CD4-positive, alpha-beta T cell treated with Interleukin-10 for 1 hour (primary cell): Measurements from ENCODE around the gene ATP8A2.
A peak's percentile ranks its signal among the peaks of the same experiment; 100 is the strongest.
"Not testable (repeated sequence)": the region's sequence is repeated elsewhere in the genome, so short reads cannot be mapped to it uniquely, and the experiment has no call there.

Source experiments
- DNase-seq: peaks from one replicate; pipeline ENCODE4 v3.0.0-alpha.2; 2020

The ATP8A2 gene

DNA sequence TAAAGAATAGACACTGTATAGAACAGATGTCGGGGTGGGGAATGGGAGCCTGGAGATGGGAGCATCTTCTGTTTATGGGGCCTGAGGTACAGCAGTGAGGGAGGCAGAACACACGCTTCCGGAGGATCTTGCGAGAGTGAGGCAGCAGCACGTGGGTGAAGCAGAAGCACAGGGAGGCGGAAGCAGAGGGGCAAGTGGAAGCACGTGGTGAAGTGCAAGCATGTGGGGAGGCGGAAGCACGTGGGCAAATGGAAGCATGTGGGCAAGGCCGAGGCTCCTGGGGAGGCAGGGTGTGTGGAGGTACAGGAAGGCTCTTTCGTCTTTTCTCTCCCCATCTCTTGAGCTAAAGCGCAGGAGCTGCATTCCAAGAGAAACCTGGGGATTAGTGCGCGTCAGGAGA is 198.4 kb downstream of the ATP8A2 start:
- DNase-seq, result no peak

DNA sequence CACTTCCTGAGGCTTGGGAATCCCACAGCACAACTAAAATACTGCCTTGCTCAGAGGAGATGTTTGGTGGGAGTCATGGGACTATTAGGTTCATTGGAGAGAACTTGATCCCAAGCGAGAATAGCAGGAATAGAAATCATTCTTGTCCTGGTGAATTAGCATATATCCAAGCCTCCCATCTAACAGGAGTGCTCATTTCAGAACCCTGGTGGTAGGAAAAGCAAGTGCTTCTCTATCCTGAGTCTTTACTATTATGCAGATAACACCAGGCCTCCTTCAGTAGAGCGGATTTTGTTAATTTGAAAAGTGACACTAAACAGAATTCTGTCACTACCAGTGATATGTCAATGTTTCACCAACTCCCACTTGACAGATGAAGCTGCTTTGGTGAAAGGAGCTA is 199.5 kb downstream of the ATP8A2 start:
- DNase-seq, result no peak

DNA sequence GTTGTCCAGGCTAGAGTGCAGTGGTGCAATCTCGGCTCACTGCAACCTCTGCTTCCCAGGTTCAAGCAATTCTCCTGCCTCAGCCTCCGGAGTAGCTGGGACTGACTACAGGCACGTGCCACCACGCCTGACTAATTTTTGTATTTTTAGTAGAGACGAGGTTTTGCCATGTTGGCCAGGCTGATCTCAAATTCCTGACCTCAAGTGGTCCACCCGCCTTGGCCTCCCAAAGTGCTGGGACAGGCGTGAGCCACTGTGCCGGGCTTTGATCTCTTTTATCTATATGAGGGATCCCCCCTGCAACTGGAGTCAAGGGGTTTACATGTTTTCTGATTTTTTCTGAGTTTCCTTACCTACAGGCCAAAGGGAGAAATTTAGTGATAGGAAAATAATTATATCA is 200.4 kb downstream of the ATP8A2 start:
- not testable (repeated sequence) for DNase-seq

DNA sequence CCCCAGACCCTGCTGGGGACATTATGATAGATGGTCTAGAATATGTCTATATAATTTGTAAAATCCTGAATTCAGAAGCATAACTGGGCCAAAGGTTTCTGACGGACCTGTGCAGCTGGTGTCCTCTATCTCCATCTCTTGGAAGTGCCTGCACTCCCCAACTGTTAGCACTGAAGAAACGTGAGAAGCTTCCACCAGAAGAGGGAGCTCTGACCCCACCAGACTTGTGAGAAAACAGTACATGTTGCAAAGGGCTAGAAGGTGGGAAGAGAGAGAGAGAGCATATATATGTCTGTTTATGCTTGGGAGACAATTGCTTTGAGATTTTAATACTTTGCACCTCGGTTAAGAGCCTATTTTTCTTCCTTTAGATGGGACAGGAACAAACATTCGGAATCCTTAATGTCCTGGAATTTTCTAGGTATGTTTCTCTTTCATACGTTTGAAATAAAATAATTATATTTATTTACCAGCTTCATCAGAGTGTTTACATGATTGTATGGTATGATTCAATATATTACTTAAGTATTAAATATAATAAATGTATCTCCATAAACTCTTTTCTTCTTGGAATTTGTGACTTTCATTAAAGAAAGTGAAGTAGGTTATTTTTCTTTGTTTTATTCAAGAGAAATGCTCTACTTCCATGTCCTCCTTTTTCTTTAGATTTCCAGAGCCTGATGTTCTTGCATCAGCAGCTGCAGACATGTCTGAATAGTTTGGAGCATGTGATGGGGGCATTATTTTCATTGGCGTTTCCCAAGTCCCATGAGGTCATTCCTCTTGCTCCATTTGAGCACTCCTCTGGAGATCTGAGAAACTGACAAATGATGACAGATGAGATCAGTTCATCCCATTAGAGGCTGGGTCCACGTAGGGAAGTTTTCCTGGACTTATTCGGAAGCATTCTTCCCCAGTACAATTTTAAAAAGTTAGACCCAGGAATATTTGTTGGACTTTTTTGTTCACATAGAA is 202.9 kb downstream of the ATP8A2 start:
- peak; percentile 70 for DNase-seq

DNA sequence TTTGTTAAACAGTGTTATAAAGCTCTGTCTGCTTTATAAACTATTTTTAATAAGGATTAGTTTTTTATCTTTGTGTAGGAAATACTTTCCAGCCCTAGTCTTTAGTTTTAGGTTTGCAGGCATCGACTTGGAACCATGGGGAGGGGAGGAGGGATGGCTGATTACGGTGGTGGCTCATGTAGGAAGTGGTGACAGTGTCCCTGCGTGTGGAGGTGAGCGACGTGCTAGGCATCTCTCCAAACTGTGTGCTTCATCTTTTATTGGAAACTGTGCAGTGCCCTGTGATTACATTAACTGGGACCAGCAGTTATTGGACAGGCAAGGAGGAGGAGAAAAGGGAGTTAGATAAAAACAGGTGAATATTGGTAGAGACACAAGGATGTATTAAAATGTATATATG is 203.8 kb downstream of the ATP8A2 start:
- no peak for DNase-seq

DNA sequence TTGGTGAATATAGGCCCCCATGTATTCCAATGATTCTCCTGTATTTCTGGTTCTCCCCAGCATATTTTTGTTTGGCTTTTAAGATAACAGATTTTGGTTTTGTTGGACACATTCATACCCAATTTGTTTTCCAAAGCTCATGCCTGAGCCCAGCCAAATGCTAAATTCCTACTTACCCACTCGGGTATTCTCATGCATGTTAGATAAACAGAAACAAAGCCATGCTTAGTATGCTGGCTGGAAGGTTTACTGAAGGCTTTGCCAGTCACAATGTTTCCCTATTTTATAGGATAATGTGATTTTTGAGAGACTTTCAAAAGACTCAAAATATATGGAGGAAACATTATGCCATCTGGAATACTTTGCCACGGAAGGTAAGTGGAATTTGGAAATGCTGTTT is 206.8 kb downstream of the ATP8A2 start:
- DNase-seq, result no peak

DNA sequence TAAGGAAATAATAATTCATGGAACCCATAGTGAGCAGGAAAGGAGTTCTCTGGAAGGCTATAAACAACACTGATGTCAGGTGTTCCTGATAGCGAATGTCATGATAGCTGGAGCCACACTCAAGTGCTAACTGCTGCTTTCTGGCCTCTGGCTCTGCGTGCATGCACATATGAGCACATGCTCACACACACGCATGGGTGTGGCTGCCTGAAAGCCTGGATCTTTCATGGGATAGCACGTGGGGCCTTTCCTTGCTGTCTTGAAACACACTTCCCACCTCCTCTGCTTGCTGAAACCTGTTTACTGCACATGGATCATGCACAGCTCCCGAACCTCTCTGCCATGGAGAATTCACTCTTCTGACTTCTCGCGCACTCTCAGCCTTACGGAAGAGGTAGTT is 207.4 kb downstream of the ATP8A2 start:
- no peak for DNase-seq

DNA sequence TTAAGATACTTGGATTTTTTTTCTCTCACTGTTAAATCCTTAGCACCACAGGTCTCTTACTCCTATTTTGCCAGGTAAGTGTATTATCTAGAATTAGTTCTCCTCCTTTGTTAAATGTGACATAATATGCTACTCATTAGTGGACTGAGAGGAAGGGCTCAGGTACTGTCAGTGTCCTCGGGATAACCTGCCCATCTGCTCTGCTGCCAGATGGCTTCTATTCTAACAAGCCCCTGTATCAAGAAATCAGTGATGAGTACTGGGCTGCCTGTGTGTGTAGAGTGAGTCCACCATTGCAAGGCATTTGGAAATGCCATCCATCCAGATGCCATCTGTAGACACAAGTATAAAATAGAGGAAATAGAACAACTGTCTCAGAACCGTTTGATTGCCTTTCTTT is 209.6 kb downstream of the ATP8A2 start:
- no peak for DNase-seq

DNA sequence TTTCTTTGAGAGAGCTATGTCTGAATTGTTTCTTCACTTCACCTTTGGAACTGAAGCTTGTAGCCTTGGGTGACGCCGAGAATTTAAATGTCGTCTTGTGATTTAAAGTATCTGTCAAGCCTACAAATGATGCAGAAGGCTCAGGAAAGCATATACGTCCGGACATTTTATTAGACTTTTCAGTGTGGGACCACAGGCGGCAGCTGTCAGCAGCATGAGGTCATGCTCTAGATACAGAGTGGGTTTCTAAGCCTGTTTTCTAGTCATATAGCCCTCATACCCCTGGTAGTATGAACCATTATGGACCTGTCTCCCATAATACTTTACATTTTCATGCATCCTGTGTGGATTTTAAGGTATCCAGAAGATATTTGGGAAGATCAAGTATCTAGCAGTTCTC is 212.3 kb downstream of the ATP8A2 start:
- DNase-seq, result no peak

DNA sequence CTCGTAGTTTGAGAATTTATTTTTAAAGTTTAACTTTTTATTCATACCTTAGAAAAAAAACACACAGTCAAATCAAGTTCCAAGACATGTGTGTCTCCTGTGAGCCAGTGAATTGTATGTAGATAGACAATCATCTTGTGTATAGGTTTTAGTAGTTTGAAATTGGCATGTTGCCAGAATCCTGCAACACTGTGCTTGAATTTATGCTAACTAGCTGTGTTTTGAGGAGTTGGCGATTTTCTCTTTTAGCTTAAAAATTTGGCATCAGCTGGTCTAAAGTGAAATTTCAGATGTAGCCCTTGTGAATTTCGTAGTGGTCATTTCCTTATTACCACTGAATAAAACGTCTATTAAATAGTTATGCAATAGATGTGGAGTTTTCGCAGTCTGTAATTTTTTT is 213.2 kb downstream of the ATP8A2 start:
- no peak for DNase-seq

DNA sequence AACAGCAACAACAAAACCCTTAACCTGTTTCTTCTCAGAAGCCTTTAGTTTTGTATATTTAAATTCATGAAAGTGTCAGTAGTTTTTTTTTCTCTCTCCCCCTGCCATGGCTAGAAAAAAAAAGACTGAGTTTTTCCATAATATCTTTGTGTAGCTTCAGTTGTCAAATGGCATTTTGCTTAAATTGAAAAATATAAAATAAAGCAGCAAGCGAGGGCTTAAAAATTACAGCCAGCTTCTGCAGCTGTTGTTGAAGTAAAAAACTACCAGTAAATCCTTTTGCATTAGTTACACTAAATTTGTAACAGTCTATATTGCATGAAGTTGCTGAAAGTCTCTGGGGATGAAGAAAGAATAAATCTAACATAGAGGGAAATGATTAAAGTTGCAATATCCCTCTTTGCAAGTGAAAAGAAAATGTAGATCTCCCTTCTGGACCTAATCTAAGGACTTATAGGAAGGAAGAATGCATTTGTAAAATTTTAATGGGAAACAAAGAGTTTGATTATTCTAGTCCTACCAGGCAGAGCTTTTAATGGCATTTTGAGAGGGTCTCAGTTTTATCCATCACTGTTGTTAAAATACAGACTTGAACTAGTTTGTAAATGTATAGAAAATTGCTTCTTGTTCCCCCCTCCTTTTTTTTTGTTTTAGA is 215.7 kb downstream of the ATP8A2 start:
- DNase-seq, result no peak

DNA sequence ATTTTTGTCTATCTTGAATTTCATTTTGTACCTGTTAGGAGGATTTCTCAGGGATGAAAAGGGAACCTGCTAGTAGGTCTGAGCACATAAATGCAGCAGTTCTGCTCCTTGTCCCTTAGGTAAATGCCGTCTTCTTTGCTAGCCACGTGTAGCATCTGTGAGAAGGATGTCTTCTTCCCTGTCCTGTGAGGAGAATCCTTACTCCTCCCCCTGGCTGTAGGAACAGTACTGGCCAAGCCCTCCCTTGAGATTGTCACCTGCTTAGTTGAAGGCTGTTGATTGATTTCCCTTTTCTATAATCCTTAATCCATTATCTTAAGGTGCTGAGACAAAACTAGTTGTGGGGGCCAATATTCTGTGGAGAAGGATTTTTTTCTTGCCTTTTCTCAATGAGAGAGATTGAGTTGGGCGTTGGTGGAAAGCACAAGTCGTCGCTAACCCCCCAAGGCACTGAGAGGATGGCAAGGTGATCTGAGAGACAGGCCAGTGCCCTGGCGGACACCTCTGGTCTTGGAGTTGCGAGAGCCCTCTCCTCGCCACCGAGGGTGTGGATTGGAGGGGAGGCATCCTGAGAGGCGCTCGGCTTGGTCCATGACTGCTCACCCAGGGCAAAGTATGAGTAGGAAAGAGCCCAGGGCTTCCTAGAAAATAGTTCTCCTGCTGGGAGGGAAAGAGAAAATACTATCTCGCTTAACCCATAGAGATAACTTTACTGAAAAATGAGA is 216.7 kb downstream of the ATP8A2 start:
- DNase-seq, result no peak

DNA sequence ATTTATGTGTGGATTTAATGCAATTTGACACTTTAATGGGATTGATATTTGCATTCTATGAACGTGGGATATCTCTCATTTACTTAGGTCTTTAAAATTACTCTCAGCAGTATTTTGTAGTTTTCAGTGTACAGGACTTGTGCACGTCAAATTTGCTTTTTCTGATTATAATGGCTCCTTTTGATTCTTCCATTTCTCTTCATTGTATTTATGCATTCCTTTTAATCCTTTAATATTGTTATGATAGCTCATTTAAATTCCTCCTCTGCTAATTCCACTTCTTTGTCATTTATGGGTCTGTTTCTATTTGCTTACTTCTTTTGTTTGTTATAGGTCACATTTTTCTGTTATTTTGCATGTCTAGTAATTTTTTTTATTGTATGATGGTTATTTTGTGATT is 226.6 kb downstream of the ATP8A2 start:
- no peak for DNase-seq

DNA sequence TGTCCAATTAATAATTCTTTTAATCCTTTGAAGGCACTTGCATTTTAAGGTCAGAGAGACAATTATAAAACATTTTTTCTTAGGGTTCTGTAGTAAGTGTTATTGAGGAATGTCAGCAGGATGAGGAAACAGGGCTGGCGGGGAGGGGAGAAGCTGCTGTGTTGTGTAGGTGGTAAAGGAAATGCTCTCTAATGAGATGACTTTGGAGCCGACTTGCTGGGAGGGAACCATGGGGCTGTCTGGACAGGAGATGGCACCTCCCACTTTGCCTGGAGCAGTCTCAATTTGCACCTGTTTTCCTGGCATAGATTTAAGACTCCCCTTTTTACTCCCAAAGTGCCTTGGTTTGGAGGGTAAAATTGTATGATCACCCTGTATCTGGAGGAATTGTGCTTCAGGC is 230.4 kb downstream of the ATP8A2 start:
- no peak for DNase-seq

DNA sequence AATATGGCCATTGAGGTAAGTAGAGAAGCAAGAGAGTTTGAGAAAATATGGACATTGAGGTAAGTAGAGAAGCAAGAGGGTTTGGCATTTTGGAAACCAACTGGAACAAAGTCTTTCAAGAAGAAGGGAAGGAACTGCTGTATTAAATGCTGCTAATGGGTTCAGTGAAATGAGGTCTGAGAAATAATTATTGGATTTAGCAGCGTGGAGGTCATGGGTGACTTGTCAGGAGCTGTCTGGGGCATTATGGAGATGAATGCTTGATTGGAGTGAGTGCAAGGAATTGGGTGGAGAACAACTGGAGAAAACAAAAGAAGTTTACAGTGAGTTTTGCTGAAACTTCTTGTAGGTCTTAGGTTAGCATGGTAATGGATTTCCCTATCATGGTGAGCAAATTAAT is 232.3 kb downstream of the ATP8A2 start:
- DNase-seq, result no peak

DNA sequence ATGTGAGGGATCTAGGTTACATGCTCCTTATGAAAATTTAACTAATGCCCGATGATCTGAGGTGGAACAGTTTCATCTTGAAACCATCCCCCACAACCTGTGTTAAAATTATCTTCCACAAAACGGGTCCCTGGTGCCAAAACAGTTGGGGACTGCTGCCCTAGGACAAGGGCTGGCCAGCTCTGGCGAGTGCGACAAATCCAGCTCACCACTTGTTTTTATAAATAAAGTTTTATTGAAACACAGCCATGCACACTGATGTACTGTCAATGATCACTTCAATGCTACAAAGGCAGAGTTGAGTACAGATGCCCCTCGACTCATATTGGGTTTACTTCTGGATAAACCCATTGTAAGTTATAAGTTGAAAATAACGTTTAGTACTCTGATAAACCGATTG is 235.3 kb downstream of the ATP8A2 start:
- DNase-seq, result no peak

DNA sequence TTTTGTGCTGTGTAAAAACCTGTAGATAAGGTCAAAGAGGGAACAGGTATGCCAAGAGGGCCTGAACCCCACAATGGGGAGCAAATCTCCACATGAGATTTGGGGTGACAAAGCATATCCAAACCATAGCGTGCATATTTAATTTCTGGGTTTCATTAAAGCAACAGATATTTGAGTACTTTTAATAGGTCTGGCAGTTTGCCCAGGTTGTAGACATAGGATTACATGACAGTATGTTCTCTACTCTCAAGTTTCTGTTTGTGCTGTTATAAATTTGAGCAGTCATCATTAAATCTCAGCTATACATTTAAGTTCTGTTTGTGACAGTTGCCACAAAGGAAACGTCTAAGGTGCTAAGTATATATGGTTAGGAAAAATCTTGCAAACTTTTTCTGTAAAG is 236.4 kb downstream of the ATP8A2 start:
- no peak for DNase-seq

DNA sequence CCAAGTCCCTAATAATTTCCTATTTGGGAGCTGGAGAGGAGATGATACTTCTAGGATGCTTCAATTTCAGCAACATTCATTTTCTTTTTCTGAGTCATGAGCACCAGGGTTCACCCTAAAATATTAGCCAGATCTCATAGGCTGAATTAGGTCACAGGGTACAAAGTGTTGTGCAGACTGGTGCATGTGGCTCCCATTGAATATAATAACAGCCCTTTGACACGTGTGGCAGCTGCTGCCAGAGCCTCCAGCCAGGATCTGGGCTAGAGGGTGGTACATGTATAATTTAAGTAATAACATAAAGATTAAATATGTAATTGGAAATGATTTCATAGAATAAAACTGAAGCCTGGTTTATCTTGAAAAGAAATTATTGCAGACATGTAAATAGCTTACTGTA is 244.9 kb downstream of the ATP8A2 start:
- DNase-seq, result no peak

DNA sequence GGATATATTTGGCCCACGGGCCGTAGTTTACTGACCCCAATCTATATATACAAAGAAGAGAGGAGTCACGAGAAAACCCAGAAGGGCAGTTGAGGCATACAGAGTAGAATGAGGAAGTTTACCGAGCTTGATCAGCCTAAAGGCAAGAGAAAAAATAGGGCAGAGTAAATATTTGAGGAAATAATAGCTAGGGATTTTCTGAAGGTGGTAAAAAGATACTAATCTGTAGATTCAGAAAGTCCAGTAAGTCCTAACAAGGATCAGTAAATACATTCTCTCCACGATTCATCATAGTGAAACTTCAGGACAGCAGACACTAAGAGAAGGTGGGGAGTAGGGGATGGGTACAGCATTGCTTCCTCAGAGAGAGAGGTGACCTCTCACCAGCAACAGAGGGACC is 248.1 kb downstream of the ATP8A2 start:
- DNase-seq, result no peak

DNA sequence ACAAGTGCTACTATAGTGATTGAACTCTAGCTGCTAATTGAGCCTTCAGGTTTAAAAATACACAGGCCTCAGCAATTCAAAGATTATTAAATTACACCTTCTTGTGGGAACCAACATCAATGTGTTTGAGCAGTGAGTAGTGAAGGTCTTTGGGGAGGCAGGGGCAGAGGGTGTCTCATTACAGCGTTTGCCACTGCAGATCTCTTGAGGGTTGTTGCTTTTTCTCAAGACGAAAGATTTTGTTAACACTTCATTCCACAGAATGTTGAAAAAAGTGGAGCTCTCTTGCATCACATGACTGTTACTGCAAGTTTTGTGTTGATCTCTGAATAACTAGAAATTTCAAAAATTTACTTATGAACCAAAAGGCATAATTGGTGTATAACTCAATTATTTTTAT is 253.6 kb downstream of the ATP8A2 start:
- DNase-seq, result no peak

DNA sequence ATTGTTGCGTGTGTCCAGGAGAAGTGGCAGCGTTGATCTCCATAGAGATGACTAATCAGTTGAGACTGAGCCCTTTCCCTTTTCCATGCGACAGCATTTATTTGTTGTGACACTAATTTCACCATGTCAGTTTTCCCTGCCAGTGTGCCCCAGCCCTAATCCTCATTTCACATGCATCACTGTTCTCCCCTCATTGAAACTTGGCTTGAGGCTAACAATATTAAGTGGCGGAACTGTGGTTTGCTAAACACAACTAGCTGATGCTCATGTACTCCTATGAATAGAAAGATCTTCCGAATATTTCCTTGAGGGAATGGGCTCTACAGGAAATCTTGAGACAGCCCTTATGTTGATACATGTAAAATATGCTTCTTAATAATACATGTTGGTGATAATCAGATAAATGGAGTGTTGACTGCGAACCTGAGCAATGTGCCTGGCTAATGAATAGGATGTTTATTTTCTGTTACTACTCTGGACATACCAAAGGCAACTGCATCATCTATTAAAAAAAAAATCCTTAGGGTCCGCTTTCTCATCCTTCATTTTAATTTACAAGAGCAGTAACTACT is 258.6 kb downstream of the ATP8A2 start:
- no peak for DNase-seq

DNA sequence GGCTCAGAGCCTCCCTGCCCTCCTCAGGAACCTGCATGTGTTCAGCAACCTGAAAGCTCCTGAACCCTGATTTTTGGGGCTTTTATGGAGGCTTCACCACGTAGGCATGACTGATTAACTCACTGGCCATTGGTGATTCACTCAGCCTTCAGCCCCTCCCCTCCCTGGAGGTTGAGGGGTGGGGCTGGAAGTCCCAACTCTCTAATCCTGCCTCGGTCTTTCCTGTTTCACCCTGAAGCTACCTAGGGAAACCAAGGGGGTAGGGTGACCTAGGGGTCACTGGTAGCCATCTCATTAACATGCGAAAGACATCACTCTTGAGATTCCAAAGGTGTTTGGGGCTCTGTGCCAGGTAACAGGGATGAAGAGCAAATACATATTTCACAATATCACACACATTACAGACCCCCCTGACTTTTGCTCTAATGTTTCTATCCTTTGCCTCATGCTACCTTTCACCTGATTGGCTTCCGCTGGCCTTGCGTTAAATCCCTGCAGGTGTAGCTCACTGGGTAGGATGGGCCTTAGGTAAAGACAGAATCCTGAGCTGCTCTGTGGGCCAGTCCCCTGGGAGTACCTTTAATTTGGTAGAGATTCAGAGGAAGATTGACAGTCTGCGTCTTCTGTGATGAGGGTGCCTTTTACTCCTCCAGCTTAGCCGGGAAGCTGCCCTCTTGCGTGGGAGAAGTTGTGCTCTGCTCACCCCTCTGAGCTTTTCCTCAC is 260.6 kb downstream of the ATP8A2 start:
- DNase-seq, result no peak

DNA sequence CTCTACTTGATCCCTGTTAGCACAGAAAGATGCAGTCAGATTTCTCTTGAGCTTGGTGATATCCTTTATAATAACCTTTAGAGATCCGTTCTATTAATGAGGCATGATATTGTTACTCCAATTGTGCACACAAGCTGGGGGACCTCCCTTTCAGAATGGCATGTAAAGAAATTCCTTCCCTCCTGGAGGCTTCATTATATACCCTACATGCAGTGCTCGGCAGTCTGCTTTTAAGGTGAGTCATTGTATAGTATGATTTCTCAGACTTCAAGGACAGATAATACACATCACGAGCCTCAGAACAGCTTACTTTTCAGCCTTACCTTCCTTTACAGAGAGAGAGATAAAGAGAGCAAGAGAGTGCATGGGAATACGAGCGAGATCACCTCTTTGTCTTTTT is 261.3 kb downstream of the ATP8A2 start:
- no peak for DNase-seq
